Fibroblast of skin of abdomen (primary cell): ENCODE results near the gene OR51E1. TPM values are rescaled to one million over a fixed set of nuclear protein-coding genes. Genes with fewer than 3 reads are reported as not detected.

Experiments
- DNase-seq: peaks from one replicate; pipeline ENCODE4 v3.0.0-alpha.2; 2013
- polyA plus RNA-seq, 2 experiments: library from polyadenylated mRNA; unstranded; fragments of 120-200 nt; gene quantifications; one replicate each; pipeline ENCODE4 v1.2.1, GENCODE V29; 2013; ENCODE audit not compliant: insufficient read length in 2 of 2

OR51E1 gene, protein sequence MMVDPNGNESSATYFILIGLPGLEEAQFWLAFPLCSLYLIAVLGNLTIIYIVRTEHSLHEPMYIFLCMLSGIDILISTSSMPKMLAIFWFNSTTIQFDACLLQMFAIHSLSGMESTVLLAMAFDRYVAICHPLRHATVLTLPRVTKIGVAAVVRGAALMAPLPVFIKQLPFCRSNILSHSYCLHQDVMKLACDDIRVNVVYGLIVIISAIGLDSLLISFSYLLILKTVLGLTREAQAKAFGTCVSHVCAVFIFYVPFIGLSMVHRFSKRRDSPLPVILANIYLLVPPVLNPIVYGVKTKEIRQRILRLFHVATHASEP
- polyA plus RNA-seq (2013, experiment 1 of 2; ENCODE audit: insufficient read length), result not detected
- not detected for polyA plus RNA-seq (2013, experiment 2 of 2; ENCODE audit: insufficient read length)

DNA sequence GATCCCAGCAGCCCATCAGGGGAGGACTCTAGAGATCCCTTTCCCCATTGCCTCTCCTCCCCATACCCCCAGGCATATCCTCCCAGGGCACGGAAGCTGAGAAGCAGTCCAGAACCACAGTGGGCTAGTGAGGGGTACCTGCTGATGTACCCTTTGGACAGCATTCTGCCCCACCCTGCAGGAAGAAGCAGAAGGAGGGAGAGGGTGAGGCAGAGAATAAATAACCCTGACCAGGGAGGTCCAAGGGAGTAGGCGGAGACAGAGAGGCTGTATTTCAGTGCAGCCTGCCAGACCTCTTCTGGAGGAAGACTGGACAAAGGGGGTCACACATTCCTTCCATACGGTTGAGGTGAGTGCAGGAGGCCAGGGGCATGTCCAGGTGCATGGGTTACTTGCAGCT lies at the start of gene OR51E1:
OR51E1 (plus strand) TSS at position 301 of the 400 bp plus-strand sequence. CDS start 8,545 bp downstream, outside the sequence.
- DNase-seq, result no peak

DNA sequence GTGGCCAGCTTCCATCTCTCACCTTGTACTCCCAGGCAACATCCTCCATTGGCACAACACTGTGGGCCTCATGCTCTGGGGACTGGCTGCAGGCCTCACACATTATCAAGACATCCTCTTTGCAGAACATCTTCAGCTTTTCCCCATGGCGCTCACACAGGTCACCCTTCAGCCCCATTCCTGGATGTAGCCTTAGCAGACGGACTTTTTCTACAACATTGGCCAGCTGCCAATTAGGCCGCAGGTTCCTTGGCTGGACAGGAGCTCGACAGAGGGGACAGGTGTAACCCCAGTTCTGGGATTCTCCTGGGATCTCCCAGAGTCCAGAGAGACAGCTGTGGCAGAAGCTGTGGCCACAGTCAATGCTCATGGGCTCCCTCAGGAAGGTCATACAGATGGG lies 38.7 kb upstream of the OR51E1 start:
- DNase-seq, result no peak

DNA sequence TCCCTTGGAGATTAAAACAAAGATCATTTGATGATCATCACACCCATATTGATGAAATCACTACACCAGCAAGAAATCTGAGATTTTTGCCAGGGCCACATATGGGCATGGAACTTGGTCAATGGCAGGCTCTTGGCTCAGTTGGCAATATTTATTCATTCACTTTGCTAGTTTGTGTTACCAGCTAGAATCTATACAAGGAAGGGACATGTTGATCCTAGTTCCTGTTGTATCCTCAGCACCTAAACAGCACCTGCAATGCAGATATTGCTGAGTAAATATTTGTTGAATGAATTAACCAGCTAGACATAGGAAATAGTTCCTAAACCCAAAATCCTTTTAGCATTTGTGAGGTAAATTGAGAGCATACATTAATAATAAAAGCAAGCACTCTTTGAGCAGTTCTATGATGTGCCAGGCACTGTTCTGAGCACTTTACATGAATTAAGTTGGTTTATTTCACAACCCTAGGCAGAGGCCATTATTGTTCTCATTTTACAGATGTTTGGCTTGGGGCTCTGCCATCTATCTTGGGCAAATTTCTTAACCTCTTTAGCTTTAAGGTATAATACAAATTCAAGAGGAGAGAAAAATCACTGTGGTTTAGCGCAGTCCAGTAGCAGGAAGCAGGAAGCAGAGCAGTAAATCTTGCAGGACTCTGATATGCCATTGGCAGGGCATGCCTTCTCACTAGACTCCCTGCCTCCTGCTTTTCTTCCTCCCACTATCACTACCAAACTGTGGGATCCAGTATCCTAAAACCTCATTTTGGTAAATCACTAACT lies 37.4 kb upstream of the OR51E1 start:
- peak; percentile 3 for DNase-seq

DNA sequence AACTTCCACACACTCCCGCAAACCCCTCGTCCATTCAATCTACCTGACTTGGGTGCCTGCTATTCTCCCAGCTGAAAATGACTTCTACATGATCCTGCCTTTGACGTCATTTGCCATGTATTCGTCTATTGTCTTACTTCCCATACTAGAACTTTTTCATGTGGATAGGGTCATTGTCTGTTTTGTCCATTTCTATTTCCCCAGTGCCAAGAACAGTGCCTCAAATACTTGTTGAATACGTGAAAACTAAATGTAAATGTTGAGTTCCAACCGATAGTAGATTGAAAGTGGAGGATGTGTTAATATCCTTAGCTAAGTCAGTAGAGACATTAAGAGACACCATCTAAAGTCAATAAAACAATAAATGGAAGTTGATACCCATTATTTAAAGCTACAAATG lies 36.7 kb upstream of the OR51E1 start:
- DNase-seq, result no peak

DNA sequence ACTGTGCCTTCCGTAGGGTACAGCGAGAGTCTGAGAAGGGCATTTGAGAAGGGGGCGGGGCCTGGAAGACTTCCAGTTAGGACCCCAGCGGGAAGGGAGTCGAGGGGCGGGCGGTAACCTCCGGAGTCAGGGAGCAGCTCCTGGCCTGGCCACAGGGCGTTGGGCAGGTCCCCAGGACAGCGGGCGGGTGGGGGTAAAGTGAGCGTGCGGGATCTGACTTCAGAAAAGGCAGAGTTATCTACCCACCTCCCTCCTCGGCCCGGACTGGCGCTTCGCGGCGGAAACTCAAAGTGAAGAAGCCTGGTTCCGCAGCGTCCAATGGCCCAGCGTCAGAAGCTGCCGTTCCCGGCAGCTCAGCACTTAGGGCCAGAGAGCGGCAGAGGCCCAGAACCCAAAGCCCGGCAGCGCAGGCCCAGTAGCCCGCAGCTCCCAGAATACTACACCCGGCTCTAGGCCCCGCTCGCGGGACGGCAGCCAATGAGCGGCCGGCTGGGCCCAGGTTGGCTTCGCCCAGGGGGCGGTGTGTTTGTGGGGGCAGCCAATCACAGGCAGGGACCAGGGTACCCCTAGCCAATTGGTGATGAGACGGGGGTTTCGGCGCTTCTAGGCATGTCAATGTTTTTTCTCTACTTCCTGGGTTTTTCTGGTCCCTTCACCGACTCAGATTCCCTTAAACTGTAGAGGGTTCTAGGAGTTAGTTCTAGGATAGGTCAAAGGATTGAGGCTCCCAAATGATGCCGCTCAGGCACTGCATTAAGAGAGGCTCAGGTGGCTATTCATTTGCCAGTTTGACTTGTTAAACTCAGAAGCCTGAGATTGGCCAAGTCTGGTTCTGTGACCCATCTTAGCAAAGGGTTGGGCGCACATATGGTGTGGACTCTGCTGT lies 35.8 kb upstream of the OR51E1 start, which contains the start of gene TRIM68:
TRIM68 (minus strand) TSS at position 451 of the 886 bp plus-strand sequence. CDS start 2,727 bp downstream, outside the sequence.
- peak; percentile 96 for DNase-seq

DNA sequence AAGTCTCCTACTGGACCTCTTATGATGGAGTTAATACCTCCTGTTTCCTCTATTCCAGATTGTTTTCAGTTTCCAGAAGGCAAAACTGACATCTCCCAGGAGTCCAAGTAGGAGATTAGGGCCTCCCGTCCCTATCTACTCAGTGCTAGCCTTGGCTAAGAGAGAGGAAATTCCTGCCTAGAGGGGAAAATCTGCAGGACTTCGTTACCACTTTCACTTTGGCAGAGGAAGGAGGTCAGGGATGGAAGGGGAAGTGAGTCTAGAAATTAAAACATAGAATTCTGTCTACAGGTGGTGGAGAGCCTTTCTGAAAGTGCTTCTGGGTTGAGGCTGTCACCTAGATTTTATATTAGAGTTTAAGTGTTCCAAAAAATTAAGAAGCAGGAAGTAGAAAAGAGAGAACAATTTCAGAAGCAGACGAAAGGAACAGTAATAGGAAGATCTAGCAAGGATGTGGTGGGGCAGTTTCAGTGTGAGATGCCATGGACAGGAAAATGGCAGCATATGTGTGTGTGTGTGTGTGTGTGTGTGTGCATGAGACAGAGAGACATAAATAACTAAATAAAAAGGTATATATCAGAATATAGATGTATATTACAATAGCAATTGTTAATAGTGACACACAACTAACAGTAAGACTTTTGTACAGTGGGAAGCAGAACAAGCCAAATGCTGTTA lies 33.4 kb upstream of the OR51E1 start:
- DNase-seq, result no peak

DNA sequence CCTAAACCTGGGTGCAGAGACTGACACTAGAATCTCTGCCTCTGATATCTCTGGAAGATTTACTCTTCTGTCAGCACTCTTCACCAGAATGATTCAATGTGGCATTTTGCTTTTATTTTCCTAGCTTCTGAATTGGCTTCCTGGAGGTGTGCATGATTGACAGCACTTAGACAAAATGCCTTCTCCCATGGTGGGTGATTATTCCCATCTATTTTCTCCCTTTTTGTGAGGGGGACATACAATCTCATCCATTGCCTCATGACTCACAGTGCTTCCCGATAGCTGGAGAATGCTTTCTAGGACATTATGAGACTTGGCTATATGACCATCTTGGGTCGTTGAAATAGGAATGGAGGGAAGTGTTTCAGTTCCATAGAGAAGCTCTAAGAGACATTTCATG lies 31.8 kb upstream of the OR51E1 start:
- no peak for DNase-seq

DNA sequence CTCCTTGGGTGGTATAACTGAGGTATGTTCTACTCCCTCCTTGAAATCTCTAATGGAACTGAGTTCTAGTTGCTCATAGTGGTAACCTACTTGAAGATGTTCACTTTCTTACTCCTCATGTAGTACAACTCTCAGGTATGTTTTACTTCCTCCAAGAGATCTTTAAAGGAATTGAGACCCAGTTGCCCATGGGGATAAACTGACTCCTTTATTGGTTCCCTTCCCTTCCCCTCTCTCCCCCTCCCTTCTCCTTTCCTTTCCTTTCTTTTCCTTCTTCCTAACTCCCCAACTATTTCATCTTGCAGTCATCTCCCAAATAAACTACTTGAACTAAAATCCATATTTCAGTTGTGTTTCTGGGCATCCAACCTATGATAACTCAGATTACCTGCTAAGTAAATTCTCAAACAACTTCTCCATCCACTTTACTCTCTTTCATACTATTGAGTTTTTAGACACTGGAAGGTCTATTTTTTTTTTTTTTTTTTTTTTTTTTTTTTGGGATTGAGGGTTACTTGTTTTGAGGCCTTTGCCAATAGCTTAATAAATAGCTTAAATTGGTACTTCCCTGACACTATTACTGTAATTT lies 27.8 kb upstream of the OR51E1 start:
- DNase-seq, result no peak

DNA sequence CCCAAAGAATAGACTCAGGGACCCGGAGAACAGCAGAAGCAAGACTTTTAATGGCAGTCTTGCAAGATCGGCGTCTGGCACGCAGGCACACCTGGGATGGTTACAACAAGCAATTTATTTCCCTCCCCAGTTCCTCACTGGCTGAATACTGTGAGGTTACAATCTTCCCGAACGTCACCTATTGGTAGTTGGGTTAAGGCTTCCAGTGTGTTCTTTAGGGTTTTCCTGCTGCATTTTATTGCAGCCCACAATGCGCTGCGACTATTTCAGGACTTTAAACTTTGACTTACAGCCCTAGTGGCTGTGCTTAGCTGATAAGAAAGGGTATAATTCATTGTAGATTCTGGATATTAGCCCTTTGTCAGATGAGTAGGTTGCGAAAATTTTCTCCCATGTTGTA lies 24.3 kb upstream of the OR51E1 start:
- DNase-seq, result no peak

DNA sequence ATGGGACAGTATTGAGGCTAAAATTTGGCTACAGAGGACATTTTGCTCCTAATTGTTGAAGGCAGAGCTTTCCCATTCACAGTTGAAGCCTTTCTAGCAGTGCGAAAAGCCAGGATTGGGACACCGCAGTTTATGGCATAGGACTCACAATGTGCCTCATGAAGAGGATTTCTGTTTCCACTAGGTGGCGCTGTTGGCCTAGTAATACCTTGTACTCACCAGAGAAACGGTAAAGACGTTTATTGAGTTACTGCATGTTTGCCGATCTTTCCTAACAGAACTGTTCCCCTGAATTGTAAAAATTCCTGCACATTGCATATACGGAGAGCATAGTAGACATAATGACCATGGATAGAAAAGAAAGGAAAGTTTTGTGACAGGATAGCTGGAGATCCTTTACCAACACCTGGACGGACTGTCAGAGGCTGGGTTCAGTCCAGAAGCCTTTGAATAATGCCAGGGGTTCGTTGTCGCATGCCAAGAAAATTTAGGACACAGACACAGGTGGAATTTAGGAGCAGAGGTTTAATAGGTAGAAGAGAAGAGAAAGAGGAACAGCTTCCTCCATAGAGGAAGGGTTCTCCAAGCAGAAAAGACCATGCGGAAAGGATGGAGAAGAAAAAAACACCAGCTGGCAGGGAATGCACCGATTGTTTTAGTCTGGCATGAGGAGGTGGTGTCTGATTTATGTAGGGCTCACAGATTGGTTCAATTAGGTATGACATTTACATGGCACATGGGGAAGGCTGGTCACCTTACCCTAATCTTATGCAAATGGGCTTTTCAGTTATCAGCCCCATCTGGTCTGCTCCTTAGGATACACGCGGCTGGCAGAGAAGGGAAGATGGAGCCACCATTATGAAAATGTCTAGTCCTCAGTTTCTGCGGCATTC lies 17.3 kb upstream of the OR51E1 start:
- DNase-seq, result peak; percentile 63

DNA sequence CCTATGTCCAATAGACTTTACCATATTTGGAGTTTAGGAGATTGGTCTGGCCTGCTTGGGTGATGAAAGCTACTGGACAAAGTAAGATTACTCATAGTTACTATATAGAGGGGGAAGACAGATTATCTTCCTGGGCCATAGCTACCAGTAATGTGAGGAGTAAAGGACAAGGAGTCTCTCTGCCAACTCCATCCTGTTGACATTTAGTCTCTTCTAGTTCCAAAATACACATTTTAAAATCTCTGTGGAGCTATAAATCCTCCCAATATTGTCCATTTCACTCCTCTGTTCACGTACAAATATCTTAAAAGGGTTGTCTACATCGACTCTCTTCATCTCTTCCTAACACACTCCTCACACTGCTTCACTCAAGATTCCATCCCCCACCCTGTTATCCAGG lies 7.6 kb upstream of the OR51E1 start:
- no peak for DNase-seq

DNA sequence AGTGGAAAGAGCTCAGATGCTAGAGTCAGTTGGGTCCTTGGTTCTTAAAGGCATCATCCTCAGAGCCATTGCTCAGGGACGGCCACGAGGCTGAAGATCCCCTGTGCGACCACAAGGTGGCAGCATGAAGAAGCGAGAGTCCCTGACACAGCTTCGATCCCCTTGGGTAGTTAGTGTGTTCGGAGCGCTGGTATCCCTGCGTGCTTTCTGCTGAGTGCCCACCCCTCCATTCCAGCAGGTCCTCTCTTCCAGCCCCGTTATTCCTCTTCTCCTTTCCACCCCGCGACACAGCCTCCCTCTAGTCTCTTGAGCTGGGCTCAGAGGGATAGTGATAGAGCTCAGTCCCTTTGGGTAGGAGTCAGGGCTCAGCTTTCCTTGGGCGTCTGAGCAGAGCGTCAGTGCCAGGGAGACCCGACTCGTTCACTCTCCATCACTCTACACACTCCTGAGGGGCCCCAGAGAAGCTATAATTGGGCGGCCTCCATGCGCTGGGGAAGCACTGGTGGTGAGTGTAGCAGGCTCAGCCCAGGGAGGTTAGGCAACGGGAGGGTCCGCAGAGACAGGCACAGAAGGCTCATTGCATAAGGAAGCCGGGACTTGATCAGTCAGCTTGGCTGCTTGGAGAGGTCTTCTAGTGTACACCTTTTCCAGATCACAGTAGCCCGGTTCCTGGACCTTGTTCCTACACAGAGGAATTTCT lies 6.7 kb upstream of the OR51E1 start, which contains the start of gene OR51D1:
OR51D1 (plus strand) TSS at position 516 of the 700 bp plus-strand sequence. CDS start 2,314 bp downstream, outside the sequence.
- peak; percentile 63 for DNase-seq

DNA sequence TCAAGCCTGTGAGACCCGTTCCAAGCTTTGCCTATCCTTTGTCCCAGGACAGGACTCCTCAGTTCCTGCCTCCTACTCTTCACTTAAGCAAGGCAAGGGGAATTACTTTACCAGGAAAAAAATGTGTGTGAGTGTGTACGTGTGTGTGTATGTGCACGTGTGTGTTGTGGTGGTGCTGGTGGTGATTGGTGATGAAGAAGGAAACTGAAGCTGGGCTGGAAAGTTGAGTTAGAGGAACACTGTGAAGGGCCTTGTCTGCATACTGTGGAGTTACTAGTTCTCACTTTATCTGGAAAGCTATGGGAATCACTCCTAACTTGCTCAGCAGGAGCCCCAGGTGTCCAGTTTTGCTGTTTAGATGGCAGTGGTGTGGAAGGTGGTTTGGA lies 6.1 kb upstream of the OR51E1 start:
- no peak for DNase-seq

DNA sequence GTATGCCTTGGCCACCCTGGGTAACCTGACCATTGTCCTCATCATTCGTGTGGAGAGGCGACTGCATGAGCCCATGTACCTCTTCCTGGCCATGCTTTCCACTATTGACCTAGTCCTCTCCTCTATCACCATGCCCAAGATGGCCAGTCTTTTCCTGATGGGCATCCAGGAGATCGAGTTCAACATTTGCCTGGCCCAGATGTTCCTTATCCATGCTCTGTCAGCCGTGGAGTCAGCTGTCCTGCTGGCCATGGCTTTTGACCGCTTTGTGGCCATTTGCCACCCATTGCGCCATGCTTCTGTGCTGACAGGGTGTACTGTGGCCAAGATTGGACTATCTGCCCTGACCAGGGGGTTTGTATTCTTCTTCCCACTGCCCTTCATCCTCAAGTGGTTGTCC lies 3.9 kb upstream of the OR51E1 start:
- DNase-seq, result no peak

DNA sequence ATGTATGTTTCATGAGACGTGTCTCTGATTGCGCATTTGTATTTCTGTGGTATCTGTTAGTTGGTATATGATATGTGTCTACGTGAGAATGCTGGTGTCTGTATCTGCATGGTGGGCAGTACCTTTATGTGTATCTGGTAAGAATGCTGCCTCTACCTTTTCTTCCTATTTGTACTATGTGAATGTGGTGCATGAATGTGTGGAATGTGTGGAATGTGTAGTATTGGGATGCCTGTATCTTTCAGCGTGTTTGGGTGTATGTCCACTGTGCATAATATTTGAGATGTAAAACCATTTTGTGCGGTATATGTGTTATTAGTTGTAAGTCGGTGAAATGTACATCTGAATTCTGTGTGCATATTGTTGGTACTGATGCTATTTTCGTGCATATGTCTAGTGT lies 2.3 kb upstream of the OR51E1 start:
- no peak for DNase-seq

DNA sequence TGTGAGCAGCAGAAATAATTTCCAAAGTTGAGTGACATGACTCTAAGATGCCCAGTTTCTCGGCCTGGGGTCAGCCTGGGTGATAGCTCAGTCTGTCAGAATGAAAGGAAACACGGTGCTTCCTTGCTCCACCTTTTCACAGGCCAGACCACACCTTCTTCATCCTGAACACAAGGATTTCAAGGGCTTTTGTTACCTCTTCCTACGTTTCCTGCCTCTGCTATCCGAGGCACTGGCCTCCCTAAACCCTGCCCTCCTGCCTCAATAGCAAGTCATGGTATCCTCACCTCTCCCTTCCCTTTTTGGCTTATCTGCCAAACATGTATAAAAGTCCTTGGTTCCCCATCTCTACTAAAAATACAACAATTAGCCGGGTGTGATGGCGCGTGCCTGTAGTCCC lies 1.7 kb upstream of the OR51E1 start:
- DNase-seq, result no peak

DNA sequence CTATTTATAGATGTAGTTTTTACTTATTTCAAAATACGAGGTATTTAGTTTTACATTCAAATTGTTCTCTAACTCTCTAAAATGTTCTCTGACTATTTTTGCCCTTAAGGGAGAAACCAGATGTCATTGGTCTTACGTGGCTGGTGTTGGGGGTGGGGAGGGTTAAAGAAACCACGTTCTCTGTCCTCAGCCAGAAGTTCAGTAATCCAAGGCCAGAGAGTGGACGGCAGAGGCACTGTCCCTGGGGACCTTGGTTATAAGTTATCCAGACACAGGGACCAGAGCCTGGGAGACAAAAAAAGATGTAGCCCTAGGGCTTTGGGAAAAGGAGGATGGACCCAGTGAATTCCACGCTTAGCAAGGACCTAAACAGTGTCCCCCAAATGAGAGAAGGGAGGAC lies 706 bp upstream of the OR51E1 start:
- no peak for DNase-seq

DNA sequence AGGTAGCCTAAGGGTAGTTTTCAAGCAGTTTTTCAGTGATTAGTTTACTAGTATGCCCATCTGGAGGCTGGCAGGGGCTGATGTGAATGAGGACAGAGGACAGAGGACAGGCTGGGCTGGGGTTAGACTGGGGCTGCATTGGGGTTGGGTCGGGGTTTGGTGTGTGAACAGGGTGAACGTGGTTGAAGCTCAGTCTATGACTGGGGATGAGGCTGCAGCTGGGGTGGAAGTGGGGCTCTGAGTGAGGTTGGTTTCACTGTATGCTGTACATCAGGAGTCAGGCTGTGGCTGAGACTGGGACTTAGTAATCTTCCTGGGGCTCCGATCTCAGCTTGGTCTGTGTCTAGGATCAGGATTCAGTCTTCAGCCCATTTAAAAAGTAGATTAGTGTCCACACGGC lies 451 bp downstream of the OR51E1 start:
- DNase-seq, result no peak

DNA sequence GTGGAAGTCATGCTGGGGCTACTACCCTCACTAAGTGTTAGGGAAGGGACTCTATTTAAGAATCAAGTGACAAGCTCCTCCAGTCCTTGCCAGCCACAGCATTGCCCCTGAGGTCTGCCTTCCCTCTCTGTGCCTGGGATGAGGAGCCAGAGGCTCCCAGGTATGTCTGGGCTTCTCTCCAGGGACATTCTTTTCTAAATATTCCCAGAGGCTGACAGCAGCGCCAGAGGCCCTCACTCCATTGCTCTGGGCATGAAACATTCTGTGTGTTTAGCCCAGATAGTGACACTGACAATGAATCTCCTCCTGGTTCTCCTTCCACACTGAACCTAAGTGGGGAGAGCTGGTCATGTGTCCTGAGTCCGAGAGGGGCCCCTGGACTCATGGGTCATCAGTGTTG lies 2.2 kb downstream of the OR51E1 start:
- DNase-seq, result no peak

DNA sequence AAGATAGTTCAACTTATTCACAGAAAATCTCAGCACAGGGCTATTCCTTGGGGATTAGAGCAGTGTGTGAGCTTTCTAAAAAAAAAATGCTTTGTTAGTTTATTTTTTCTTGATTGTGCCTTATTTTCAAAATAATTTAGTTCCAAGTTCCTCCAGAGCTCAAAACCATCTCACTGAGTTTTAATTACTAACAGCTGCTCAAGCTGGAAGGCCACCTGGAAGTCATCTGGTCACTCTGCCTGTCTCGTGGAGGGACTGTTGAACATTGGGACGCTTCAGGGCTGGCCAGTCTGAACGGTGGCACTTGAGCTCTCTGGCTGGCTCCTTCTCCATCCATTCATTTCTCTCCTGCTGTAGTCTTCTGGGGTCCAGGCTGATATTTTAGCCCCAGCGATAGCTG lies 4.0 kb downstream of the OR51E1 start:
- no peak for DNase-seq
